BLaER1 (cell line): ENCODE results near the gene ATP6V0D1.

ENCODE experiments used
- H3K27ac ChIP-seq: shearing (Covaris generic); formaldehyde crosslinking; 2 replicates; pipeline ENCODE4 v1.8.1; 2022
- H3K27me3 ChIP-seq: shearing (Covaris generic); formaldehyde crosslinking; 2 replicates; pipeline ENCODE4 v1.8.1; 2022
- H3K36me3 ChIP-seq: shearing (Covaris generic); formaldehyde crosslinking; 2 replicates; pipeline ENCODE4 v1.8.1; 2022
- H3K4me1 ChIP-seq: shearing (Covaris generic); formaldehyde crosslinking; 2 replicates; pipeline ENCODE4 v1.8.1; 2022
- H3K4me2 ChIP-seq: shearing (Covaris generic); formaldehyde crosslinking; 2 replicates; pipeline ENCODE4 v1.8.1; 2022
- H3K4me3 ChIP-seq: shearing (Covaris generic); formaldehyde crosslinking; 2 replicates; pipeline ENCODE4 v1.8.1; 2022
- H3K9ac ChIP-seq: shearing (Covaris generic); formaldehyde crosslinking; 2 replicates; pipeline ENCODE4 v1.8.1; 2022
- H3K9me3 ChIP-seq: shearing (Covaris generic); formaldehyde crosslinking; 2 replicates; pipeline ENCODE4 v1.8.1; 2022
- H4K20me1 ChIP-seq: shearing (Covaris generic); formaldehyde crosslinking; 2 replicates; pipeline ENCODE4 v1.8.1; 2022
- Cebpa-rat ChIP-seq: shearing (Covaris generic); IDR thresholded peaks from 2 replicates; pipeline ENCODE4 v1.8.1; 2022

Gene ATP6V0D1

GRCh38 chr16:67403976-67404555 is 76.9 kb downstream of the ATP6V0D1 start:
- Histone ChIP-seq H3K27me3 (no peaks in the 10 kb centered on the region; the same call in 1 of the 2 replicates), H4K20me1 (no peaks in the 10 kb centered on the region), H3K4me1 (0 out of 2 replicates have a peak, but pooled peaks cover 7% of the 10 kb centered on the region), H3K4me3 (no peak overlapping the region), H3K27ac (no peak overlapping the region), H3K9ac (no peak overlapping the region), H3K9me3 (no peaks in the 10 kb centered on the region), H3K4me2 (no peak overlapping the region), H3K36me3 (no peaks in the 10 kb centered on the region)
- TF ChIP-seq Cebpa-rat = no peak

DNA sequence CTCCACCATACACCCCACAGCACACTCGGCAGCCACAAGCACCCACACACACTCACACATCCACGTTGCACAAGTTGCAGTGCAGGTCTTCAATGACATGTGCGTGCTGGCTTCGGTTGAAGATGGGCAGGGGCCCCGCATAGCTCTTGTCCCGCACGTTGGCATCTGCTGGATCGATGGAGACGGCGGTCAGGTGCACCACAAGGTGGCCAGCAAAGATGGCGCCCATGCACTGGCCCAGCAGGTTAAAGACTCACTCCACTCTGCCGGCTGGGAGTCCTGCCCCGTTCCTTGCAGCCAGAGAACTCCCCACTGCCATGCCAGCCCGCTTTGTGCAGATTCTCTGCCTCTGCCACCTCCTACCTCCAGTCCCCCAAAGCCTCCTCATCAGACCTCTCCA is 80.1 kb downstream of the ATP6V0D1 start:
- Histone ChIP-seq H3K4me3 (no peak overlapping the region), H3K4me1 (peaks cover 19% of the 10 kb centered on the region), H3K27ac (no peak overlapping the region), H3K4me2 (no peak overlapping the region), H3K27me3 (peaks cover 11% of the 10 kb centered on the region), H3K9me3 (no peaks in the 10 kb centered on the region), H3K36me3 (no peaks in the 10 kb centered on the region), H4K20me1 (peaks cover 2% of the 10 kb centered on the region), H3K9ac (no peak overlapping the region)
- no peak for TF ChIP-seq Cebpa-rat

DNA sequence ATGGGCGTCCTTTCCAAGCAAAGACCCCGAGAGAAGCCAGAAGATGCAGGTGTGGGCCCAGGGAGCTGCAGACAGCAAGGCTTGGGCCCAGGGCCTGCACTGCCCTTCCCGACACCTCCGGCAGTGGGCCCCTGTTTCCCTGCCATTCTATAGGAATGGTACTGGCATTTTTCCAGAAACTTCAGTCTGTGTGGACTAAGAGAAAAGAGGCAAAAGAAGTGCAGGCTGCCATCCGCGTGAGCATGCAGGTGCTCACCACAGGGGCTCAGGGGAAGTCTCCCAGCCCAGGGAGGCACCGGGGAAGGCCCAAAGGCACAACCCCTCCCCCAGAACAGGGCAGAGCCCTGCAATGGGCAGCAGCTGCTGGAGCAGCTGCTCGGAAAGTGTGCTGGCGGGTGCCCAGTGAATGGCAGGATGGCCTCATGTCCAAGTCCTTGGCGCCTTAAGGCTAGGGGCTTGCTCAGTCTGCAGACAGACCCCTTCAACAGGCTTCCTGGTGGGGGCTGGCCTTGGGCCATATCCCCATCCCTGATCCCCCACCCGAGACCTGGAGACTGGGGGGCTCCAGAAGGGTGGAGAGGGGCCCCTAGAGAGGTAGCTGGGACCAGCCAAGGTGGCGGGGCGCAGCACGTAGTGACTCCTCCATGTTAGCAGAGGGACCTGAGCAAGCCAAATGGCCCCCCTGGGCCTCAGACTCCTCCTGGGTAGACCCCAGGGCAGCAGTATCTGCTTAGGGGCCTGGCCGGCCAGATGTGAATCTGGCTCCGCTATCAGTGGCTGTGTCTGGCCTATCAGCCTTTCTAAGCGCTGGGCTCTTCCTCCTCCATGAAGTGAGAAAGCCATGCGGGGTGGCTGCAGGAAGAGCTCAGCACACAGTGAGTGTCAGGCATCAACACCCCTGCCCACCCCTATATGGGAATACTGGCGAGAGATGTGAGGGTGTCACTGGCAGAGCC is 80.9 kb downstream of the ATP6V0D1 start:
- peaks cover 11% of the 10 kb centered on the region for H4K20me1 ChIP-seq
- peaks cover 20% of the 10 kb centered on the region for H3K27me3 ChIP-seq
- no peak for TF ChIP-seq Cebpa-rat
- H3K27ac ChIP-seq = no peak overlapping the region
- H3K4me2 ChIP-seq = peak overlapping the region; percentile 3; the same call in 1 of the 2 replicates
- no peak overlapping the region for H3K9ac ChIP-seq
- H3K4me1 ChIP-seq = peaks cover 28% of the 10 kb centered on the region
- no peak overlapping the region for H3K4me3 ChIP-seq
- no peaks in the 10 kb centered on the region for H3K36me3 ChIP-seq
- no peaks in the 10 kb centered on the region for H3K9me3 ChIP-seq

DNA sequence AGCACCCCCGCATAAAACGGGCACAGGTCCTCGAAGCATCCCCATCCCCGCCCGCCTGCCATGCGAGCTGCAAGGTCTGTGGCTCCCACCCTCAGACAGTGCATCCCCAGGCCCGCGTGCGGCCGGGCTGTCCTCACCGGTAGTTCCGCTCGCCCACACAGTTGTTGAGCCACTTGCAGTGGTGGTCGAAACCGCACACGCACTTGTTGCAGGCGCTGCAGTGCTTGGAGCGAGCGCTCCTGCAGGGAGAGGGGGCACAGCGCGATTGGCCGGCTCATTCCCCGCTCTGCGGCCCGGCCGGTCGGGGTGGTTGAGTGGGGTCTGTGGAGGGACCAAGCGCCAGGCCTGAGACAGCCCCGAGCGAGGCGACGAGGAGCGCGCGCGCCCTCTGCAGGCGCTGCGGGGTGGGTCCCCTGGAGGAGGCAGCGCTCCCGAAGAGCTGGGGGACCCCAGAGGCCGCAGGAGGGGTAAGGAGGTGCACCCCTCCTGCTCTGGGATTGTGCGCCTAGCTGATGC is 81.7 kb downstream of the ATP6V0D1 start:
- no peak for TF ChIP-seq Cebpa-rat
- Histone ChIP-seq H3K36me3 (no peaks in the 10 kb centered on the region), H3K4me3 (no peak overlapping the region), H3K27me3 (peaks cover 27% of the 10 kb centered on the region), H3K27ac (no peak overlapping the region), H3K9ac (no peak overlapping the region), H3K4me1 (peaks cover 36% of the 10 kb centered on the region), H3K4me2 (no peak overlapping the region; the same call in 1 of the 2 replicates), H3K9me3 (no peaks in the 10 kb centered on the region), H4K20me1 (peaks cover 18% of the 10 kb centered on the region)

- Histone ChIP-seq H3K36me3 (no peaks in the 10 kb centered on the region), H3K27ac (no peak overlapping the region), H3K9me3 (no peaks in the 10 kb centered on the region), H3K4me3 (no peak overlapping the region), H3K27me3 (peaks cover 33% of the 10 kb centered on the region), H3K4me2 (no peak overlapping the region), H3K4me1 (peaks cover 41% of the 10 kb centered on the region), H4K20me1 (peaks cover 24% of the 10 kb centered on the region), H3K9ac (no peak overlapping the region)
- no peak for TF ChIP-seq Cebpa-rat
Measured at GRCh38 chr16:67398546-67399217, 82.3 kb downstream of the ATP6V0D1 start.

DNA sequence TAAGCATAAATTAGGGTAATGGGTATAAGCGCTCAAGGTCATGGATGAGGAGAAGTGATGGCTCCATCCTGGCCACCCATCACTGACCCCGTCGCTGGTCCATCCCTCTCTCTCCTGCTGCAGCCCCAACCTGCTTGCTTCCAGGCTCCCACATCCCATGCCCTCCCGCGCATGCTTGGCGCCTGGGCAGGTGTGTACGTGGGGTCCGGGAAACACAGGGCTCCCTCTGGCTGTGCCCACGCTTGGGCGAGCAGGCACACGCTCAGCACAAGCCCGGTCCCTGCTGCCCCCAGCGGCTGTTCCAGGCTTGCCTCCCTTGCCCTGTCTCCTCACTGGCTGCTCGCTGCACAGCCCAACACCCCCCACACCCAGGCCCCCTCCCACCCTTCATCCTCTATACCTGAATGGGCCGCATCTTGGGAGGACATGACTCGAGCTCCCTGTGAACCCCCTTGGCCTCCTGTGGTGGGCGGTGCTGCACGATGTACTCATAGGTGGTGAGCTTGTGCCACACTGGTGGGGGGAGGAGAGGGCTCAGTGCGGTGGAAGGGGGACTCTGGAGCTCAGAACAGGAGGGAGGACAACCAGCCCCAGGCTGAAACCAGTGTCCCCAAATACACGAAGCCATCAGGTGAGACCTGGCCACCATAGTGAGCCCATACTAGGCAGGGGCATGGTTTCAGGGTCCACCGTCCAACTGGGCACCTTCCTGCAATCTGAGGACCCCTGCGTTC is 83.0 kb downstream of the ATP6V0D1 start:
- H3K27me3 ChIP-seq = peaks cover 40% of the 10 kb centered on the region
- H3K9ac ChIP-seq = no peak overlapping the region
- H3K4me3 ChIP-seq = no peak overlapping the region
- H3K4me2 ChIP-seq = no peak overlapping the region
- no peak for TF ChIP-seq Cebpa-rat
- H3K36me3 ChIP-seq = no peaks in the 10 kb centered on the region
- peaks cover 43% of the 10 kb centered on the region for H3K4me1 ChIP-seq
- H4K20me1 ChIP-seq = peaks cover 29% of the 10 kb centered on the region
- H3K9me3 ChIP-seq = no peaks in the 10 kb centered on the region
- H3K27ac ChIP-seq = no peak overlapping the region

GRCh38 chr16:67397036-67397801 is 83.7 kb downstream of the ATP6V0D1 start:
- Histone ChIP-seq H3K4me3 (no peak overlapping the region), H3K36me3 (no peaks in the 10 kb centered on the region), H3K9me3 (no peaks in the 10 kb centered on the region), H3K9ac (no peak overlapping the region), H3K27ac (no peak overlapping the region), H3K4me1 (peaks cover 43% of the 10 kb centered on the region), H4K20me1 (peaks cover 32% of the 10 kb centered on the region), H3K4me2 (no peak overlapping the region), H3K27me3 (peaks cover 48% of the 10 kb centered on the region)
- TF ChIP-seq Cebpa-rat = no peak

- H3K9me3 ChIP-seq = no peaks in the 10 kb centered on the region
- peaks cover 43% of the 10 kb centered on the region for H3K4me1 ChIP-seq
- H3K9ac ChIP-seq = no peak overlapping the region
- H3K27me3 ChIP-seq = peaks cover 56% of the 10 kb centered on the region
- no peak overlapping the region for H3K4me3 ChIP-seq
- no peak overlapping the region for H3K27ac ChIP-seq
- H3K4me2 ChIP-seq = peak overlapping the region; percentile 40
- H3K36me3 ChIP-seq = no peaks in the 10 kb centered on the region
- TF ChIP-seq Cebpa-rat = no peak
- peaks cover 32% of the 10 kb centered on the region for H4K20me1 ChIP-seq
Measured at GRCh38 chr16:67396159-67397035, 84.6 kb downstream of the ATP6V0D1 start.
